ENCODE measurements around the gene AHR. TPM values are rescaled to one million over a fixed set of nuclear protein-coding genes. Genes with fewer than 3 reads are reported as not detected.

The AHR gene
- total RNA-seq, 2 experiments from 2014 or later = 95.2 to 95.7 TPM

GRCh38 chr7:17336168-17336567 lies 37.7 kb downstream of the AHR start:
- intact Hi-C loops (cut with DNase I, micrococcal nuclease) = no loop called here
- CTCF ChIA-PET = no interaction called here
- peaks cover 68% of the 10 kb centered on the region for H3K36me3 ChIP-seq (ENCODE audit: insufficient read depth, low read length)

GRCh38 chr7:17339139-17339538 lies 40.7 kb downstream of the AHR start:
- Histone ChIP-seq H3K4me3 (ENCODE audit: low read length) (no peak overlapping the region), H3K36me3 (ENCODE audit: insufficient read depth, low read length) (peaks cover 64% of the 10 kb centered on the region), H3K27me3 (ENCODE audit: control insufficient read depth in 1 of 2, insufficient read depth in 2 of 2, low read length in 2 of 2) (no peaks in the 10 kb centered on the region), H3K9me3 (ENCODE audit: control insufficient read depth in 1 of 2, insufficient read depth in 1 of 2, low read length in 2 of 2) (no peaks in the 10 kb centered on the region), H3K4me1 (ENCODE audit: insufficient read depth, low read length) (no peaks in the 10 kb centered on the region), H3K27ac (ENCODE audit: low read depth in 1 of 2, low read length in 2 of 2) (no peak overlapping the region)
- Mint-ChIP-seq H3K4me1 (ENCODE audit: low read depth) (no peaks in the 10 kb centered on the region), H3K4me3 (no peak overlapping the region), H3K36me3 (ENCODE audit: low read depth) (peaks cover 61% of the 10 kb centered on the region), H3K27ac (no peak overlapping the region), H3K27me3 (no peaks in the 10 kb centered on the region), H3K9me3 (peaks cover 2% of the 10 kb centered on the region)
- intact Hi-C loops (cut with DNase I, micrococcal nuclease) = no loop called here
- POLR2A ChIA-PET = no interaction called here
- TF ChIP-seq CTCF (IDR thresholded peaks at IDR 0.05) = no peak
- DNase-seq = no peak
- ATAC-seq (ENCODE audit: poor library complexity) = no peak
- CTCF ChIA-PET = interaction anchor here (1.8 kb wide), 1 partner anchor 14 kb away, joined by 3 read pairs; no protein-coding TSS in a partner anchor

More at GRCh38 chr7:17336168-17336567, 37.7 kb downstream of the AHR start:
- DNase-seq (no peak), ATAC-seq (ENCODE audit: poor library complexity) (no peak)
- Histone ChIP-seq H3K4me3 (ENCODE audit: low read length) (no peak overlapping the region), H3K27me3 (ENCODE audit: control insufficient read depth in 1 of 2, insufficient read depth in 2 of 2, low read length in 2 of 2) (no peaks in the 10 kb centered on the region), H3K27ac (ENCODE audit: low read depth in 1 of 2, low read length in 2 of 2) (no peak overlapping the region), H3K4me1 (ENCODE audit: insufficient read depth, low read length) (no peaks in the 10 kb centered on the region), H3K9me3 (ENCODE audit: control insufficient read depth in 1 of 2, insufficient read depth in 1 of 2, low read length in 2 of 2) (no peaks in the 10 kb centered on the region)
- no peak for TF ChIP-seq CTCF (IDR thresholded peaks at IDR 0.05)
- Mint-ChIP-seq H3K4me3 (no peak overlapping the region), H3K27ac (no peak overlapping the region), H3K9me3 (peaks cover 2% of the 10 kb centered on the region), H3K36me3 (ENCODE audit: low read depth) (peaks cover 74% of the 10 kb centered on the region), H3K27me3 (no peaks in the 10 kb centered on the region), H3K4me1 (ENCODE audit: low read depth) (no peaks in the 10 kb centered on the region)
- POLR2A ChIA-PET = no interaction called here

- intact Hi-C loops (cut with DNase I, micrococcal nuclease) = no loop called here
- no peaks in the 10 kb centered on the region for H3K4me1 Mint-ChIP-seq (ENCODE audit: low read depth)
Observed at GRCh38 chr7:17339952-17340351, 41.5 kb downstream of the AHR start.

More at GRCh38 chr7:17339952-17340351, 41.5 kb downstream of the AHR start:
- Histone ChIP-seq H3K27ac (ENCODE audit: low read depth in 1 of 2, low read length in 2 of 2) (no peak overlapping the region), H3K27me3 (ENCODE audit: control insufficient read depth in 1 of 2, insufficient read depth in 2 of 2, low read length in 2 of 2) (no peaks in the 10 kb centered on the region), H3K4me1 (ENCODE audit: insufficient read depth, low read length) (no peaks in the 10 kb centered on the region), H3K36me3 (ENCODE audit: insufficient read depth, low read length) (peaks cover 55% of the 10 kb centered on the region), H3K9me3 (ENCODE audit: control insufficient read depth in 1 of 2, insufficient read depth in 1 of 2, low read length in 2 of 2) (no peaks in the 10 kb centered on the region), H3K4me3 (ENCODE audit: low read length) (no peak overlapping the region)
- CTCF ChIA-PET = interaction anchor here (0.9 kb wide), 1 partner anchor 9 kb away, joined by 4 read pairs; no protein-coding TSS in a partner anchor
- H3K36me3 Mint-ChIP-seq (ENCODE audit: low read depth) = peaks cover 54% of the 10 kb centered on the region
- no peaks in the 10 kb centered on the region for H3K27me3 Mint-ChIP-seq
- no peak overlapping the region for H3K4me3 Mint-ChIP-seq
- DNase-seq = no peak
- peaks cover 2% of the 10 kb centered on the region for H3K9me3 Mint-ChIP-seq
- POLR2A ChIA-PET = no interaction called here
- no peak for TF ChIP-seq CTCF (IDR thresholded peaks at IDR 0.05)
- no peak overlapping the region for H3K27ac Mint-ChIP-seq
- no peak for ATAC-seq (ENCODE audit: poor library complexity)

Measured in CD4-positive, alpha-beta T cell (primary cell).